Activated naive CD4-positive, alpha-beta T cell treated with anti-CD3 and anti-CD28 coated beads, Interleukin-2, amount 10 ng/mL, durations not matched to agents 7 days and 5 days (primary cell): Measurements from ENCODE around the gene MT2A.
A peak's percentile ranks its signal among the peaks of the same experiment; 100 is the strongest.

ENCODE experiments used
- CTCF ChIA-PET: fragments of 350-600 bp; sonication (Branson Sonifier 250); formaldehyde crosslinking; loops from one replicate; lab custom pipeline; 2021; ENCODE audit warnings: antibody characterized with exemption; lab: Charles Lee
- DNase-seq: peaks from one replicate; pipeline ENCODE4 v3.0.0-alpha.2; 2020
- H3K27ac Mint-ChIP-seq: one replicate; pipeline ENCODE4 v1.8.0; 2021; ENCODE audit warnings: mild to moderate bottlenecking, moderate library complexity, mixed read lengths
- H3K27me3 Mint-ChIP-seq: one replicate; pipeline ENCODE4 v1.8.0; 2021; ENCODE audit warnings: mild to moderate bottlenecking, mixed read lengths
- H3K36me3 Mint-ChIP-seq: one replicate; pipeline ENCODE4 v1.8.0; 2021; ENCODE audit warnings: mixed read lengths
- H3K4me1 Mint-ChIP-seq: one replicate; pipeline ENCODE4 v1.8.0; 2021; ENCODE audit warnings: mixed read lengths
- H3K4me3 Mint-ChIP-seq: one replicate; pipeline ENCODE4 v1.8.0; 2021; ENCODE audit warnings: mild to moderate bottlenecking, moderate library complexity, mixed read lengths
- H3K9me3 Mint-ChIP-seq: one replicate; pipeline ENCODE4 v1.8.0; 2021; ENCODE audit warnings: mixed read lengths

The MT2A gene

DNA sequence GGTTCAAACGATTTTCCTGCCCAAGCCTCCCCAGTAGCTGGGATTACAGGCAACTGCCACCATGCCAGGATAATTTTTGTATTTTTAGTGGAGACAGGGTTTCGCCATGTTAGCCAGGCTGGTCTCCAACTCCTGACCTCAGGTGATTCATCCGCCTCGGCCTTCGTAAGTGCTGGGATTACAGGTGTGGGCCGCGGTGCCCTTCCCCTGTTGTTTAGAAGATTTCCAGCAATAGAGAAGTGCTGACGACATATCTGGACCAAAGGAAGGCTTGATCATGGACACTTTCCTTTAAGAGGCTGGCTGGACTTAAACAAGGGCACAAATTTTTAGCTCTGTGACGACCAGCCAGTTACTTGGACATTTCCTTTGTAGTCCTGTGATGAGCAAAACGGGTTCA, 22.8 kb downstream of the MT2A start:
- Mint-ChIP-seq H3K27ac (no peak overlapping the region), H3K27me3 (peaks cover 93% of the 10 kb centered on the region), H3K4me1 (peaks cover 31% of the 10 kb centered on the region), H3K4me3 (no peak overlapping the region), H3K36me3 (no peaks in the 10 kb centered on the region), H3K9me3 (no peaks in the 10 kb centered on the region)
- CTCF ChIA-PET: interaction anchor here (2.2 to 2.3 kb wide), 2 partner anchors 11 to 25 kb away, joined by 4 to 12 read pairs; no protein-coding TSS in a partner anchor
- DNase-seq: no peak

DNA sequence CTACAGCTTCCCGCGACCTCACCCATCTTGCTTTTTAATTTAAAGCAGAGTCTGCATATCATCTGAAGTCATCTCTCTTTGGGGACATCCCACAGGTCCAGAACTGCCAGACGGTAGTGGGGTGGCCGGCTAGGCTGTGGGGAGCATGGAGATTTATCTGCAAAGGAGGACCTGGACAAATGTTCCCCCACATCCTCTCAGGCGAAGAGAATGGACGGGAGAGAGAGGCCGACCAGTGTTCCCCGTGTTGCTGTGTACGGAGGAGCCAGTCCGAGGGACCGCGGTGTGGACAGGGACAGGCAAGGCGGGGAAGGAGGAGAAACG, 23.4 kb downstream of the MT2A start:
- Mint-ChIP-seq H3K4me3 (peak overlapping the region; percentile 39), H3K4me1 (peaks cover 32% of the 10 kb centered on the region), H3K27ac (no peak overlapping the region), H3K9me3 (no peaks in the 10 kb centered on the region), H3K27me3 (peaks cover 93% of the 10 kb centered on the region), H3K36me3 (no peaks in the 10 kb centered on the region)
- CTCF ChIA-PET: interaction anchor here (2.2 to 2.3 kb wide), 2 partner anchors 11 to 25 kb away, joined by 4 to 12 read pairs; no protein-coding TSS in a partner anchor
- no peak for DNase-seq

DNA sequence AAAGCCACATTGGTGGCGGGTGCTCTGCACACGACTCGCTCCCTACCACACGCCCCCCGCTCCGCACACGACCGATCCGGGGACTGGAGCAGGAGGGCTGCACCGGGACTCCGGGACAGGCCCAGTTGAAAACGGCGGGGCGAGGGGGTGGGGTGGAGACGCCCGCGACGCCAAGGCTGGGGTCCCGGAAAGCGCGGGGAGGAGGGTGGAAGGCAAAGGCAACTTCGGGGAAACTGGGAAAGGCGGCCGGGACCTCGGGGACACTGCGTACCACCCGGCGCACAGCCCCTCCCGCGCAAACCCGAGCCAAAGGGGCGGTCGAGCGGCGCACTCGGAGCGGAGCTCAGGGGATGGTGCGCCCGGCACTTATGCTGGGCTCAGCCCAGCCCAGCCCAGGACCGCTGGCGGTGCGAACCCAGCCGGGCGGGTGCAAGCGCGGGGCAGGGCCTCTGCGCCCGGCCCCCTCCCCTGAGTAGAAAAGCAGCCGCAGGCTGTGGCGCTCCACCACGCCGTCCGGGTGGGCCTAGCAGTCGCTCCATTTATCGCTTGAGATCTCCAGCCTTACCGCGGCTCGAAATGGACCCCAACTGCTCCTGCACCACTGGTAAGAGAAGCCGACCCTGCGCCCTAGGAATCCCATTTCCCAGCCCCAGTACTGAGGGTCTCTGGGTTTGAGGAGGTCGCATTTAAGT, 23.9 kb downstream of the MT2A start, which contains the start of gene MT1M:
Gene MT1M (plus strand): TSS at position 504 of the 692 bp plus-strand sequence. CDS start 73 bp downstream, at position 577.
- Mint-ChIP-seq H3K27ac (no peak within 1 kb of the TSS), H3K9me3 (no peaks in the 10 kb centered on the region), H3K27me3 (peaks cover 93% of the 10 kb centered on the region), H3K4me3 (peak within 1 kb of the TSS; percentile 39), H3K36me3 (no peaks in the 10 kb centered on the region), H3K4me1 (peaks cover 32% of the 10 kb centered on the region)
- CTCF ChIA-PET: no interaction called here
- DNase-seq: no peak

DNA sequence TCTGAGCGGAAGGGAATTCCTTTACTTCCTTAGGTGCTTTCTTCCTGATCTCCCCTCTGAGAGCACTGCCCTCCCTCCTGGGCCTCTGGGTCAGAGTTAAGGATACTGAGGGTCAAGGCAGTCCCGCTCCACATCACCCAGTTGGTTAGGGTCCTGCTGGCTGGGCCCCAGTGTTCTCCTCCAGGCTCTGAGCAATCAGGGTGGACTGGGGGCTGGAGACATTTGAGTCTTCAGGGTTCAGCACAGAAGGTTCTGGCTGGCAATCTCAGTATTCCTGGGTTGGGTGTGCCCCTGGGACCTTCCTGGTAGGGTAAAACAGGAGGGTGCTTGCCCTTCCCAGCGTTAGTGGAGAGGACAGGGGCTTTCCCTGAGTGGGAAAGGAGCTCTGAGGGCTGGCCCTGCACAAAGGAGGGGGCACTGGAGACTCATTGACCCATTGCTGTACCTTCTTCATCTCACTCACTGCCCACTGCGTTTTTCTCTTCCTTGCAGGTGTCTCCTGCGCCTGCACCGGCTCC, 24.5 kb downstream of the MT2A start:
- CTCF ChIA-PET: no interaction called here
- Mint-ChIP-seq H3K4me1 (peaks cover 35% of the 10 kb centered on the region), H3K27ac (no peak overlapping the region), H3K9me3 (no peaks in the 10 kb centered on the region), H3K36me3 (no peaks in the 10 kb centered on the region), H3K4me3 (peak overlapping the region; percentile 35), H3K27me3 (peaks cover 98% of the 10 kb centered on the region)
- no peak for DNase-seq

DNA sequence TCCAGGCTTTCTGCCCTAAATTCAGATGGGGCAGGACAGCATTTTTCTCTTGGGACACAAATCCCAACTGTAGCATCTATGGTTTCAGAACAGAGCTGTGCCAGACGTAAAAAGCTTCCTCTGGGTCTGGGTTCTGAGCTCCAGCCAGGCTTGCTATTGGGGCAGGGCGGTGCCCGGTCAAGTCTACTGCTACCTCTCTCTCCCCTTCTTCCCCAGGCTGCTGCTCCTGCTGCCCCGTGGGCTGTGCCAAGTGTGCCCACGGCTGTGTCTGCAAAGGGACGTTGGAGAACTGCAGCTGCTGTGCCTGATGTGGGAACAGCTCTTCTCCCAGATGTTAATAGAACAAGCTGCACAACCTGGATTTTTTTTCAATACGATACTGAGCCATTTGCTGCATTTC, 25.2 kb downstream of the MT2A start:
- H3K4me1 Mint-ChIP-seq: peaks cover 39% of the 10 kb centered on the region
- no peak overlapping the region for H3K27ac Mint-ChIP-seq
- no peak overlapping the region for H3K4me3 Mint-ChIP-seq
- CTCF ChIA-PET: no interaction called here
- no peak for DNase-seq
- no peaks in the 10 kb centered on the region for H3K9me3 Mint-ChIP-seq
- peaks cover 100% of the 10 kb centered on the region for H3K27me3 Mint-ChIP-seq
- H3K36me3 Mint-ChIP-seq: no peaks in the 10 kb centered on the region

DNA sequence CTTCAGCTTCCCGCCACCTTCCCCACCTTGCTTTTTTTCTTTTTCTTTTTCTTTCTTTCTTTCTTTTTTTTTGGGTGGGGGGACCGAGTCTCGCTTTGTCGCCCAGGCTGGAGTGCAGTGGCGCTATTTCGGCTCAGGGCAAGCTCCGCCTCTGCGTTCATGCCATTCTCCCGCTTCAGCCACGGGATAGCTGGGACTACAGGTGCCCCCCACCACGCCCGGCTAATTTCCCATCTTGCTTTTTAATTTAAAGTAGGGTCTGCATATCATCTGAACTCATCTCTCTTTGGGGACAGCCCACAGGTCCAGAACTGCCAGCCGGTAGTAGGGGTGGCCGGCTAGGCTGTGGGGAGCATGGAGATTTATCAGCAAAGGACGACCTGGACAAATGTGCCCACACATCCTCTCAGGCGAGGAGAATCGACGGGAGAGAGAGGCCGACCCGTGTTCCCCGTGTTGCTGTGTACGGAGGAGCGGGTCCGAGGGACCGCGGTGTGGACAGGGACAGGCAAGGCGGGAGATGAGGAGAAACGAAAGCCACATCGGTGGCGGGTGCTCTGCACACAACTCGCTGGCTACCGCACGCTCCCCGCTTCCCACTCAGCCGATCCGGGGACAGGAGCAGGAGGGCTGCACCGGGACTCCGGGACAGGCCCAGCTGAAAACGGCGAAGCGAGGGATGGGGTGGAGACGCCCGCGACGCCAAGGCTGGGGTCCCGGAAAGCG, 26.5 kb downstream of the MT2A start:
- no peaks in the 10 kb centered on the region for H3K9me3 Mint-ChIP-seq
- DNase-seq: no peak
- no peaks in the 10 kb centered on the region for H3K36me3 Mint-ChIP-seq
- H3K4me3 Mint-ChIP-seq: peak overlapping the region; percentile 49
- peaks cover 41% of the 10 kb centered on the region for H3K4me1 Mint-ChIP-seq
- peaks cover 100% of the 10 kb centered on the region for H3K27me3 Mint-ChIP-seq
- CTCF ChIA-PET: no interaction called here
- H3K27ac Mint-ChIP-seq: peak overlapping the region; percentile 45

DNA sequence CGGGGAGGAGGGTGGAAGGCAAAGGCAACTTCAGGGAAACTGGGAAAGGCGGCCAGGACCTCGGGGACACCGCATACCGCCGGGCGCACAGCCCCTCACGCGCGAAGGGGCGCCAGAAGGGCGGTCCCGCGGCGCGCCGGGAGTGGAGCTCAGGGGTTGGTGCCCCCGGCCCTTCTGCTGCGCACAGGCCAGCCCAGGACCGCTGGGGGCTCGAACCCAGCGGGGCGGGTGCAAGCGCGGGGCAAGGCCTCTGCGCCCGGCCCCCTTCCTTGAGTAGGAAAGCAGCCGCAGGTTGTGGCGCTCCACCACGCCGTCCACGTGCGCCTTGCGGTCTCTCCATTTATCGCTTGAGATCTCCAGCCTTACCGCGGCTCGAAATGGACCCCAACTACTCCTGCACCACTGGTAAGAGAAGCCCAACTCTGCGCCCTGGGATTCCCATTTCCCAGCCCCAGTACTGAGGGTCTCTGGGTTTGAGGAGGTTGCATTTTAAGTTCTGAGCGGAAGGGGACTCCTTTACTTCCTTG, 27.1 kb downstream of the MT2A start:
- Mint-ChIP-seq H3K36me3 (no peaks in the 10 kb centered on the region), H3K27ac (no peak overlapping the region), H3K27me3 (peaks cover 100% of the 10 kb centered on the region), H3K9me3 (no peaks in the 10 kb centered on the region), H3K4me1 (peaks cover 41% of the 10 kb centered on the region), H3K4me3 (peak overlapping the region; percentile 40)
- peak; percentile 35 for DNase-seq
- CTCF ChIA-PET: no interaction called here

DNA sequence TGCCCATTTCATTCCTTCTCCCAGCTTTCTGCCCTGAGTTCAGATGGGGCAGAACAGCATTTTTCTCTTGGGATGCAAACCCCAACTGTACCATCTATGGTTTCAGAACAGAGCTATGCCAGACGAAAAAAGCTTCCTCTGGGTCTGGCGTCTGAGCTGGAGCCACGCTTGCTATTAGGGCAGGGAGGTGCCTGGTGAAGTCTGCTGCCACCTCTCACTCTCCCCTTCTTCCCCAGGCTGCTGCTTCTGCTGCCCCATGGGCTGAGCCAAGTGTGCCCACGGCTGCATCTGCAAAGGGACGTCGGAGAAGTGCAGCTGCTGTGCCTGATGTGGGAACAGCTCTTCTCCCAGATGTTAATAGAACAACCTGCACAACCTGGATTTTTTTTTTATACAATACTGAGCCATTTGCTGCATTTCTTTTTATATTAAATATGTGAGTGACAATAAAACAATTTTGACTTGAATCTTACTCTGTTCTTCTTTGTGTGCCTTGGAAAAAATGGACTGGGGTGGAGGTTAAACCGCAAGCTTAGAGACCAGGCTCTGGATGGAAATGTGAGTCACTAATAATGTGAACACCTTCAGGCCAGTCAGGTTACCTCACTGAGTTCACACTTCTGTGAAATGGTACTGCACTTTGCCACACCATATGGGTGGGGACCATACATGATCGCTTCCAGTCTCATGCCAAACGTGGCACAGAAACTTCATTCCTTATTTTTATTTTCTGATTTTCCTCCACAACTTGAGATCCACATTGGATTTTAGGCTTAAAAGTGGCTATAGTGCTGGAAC, 28.4 kb downstream of the MT2A start:
- no peaks in the 10 kb centered on the region for H3K36me3 Mint-ChIP-seq
- DNase-seq: no peak
- no peaks in the 10 kb centered on the region for H3K9me3 Mint-ChIP-seq
- peak overlapping the region; percentile 7 for H3K27ac Mint-ChIP-seq
- CTCF ChIA-PET: no interaction called here
- H3K27me3 Mint-ChIP-seq: peaks cover 95% of the 10 kb centered on the region
- H3K4me1 Mint-ChIP-seq: peaks cover 38% of the 10 kb centered on the region
- no peak overlapping the region for H3K4me3 Mint-ChIP-seq

DNA sequence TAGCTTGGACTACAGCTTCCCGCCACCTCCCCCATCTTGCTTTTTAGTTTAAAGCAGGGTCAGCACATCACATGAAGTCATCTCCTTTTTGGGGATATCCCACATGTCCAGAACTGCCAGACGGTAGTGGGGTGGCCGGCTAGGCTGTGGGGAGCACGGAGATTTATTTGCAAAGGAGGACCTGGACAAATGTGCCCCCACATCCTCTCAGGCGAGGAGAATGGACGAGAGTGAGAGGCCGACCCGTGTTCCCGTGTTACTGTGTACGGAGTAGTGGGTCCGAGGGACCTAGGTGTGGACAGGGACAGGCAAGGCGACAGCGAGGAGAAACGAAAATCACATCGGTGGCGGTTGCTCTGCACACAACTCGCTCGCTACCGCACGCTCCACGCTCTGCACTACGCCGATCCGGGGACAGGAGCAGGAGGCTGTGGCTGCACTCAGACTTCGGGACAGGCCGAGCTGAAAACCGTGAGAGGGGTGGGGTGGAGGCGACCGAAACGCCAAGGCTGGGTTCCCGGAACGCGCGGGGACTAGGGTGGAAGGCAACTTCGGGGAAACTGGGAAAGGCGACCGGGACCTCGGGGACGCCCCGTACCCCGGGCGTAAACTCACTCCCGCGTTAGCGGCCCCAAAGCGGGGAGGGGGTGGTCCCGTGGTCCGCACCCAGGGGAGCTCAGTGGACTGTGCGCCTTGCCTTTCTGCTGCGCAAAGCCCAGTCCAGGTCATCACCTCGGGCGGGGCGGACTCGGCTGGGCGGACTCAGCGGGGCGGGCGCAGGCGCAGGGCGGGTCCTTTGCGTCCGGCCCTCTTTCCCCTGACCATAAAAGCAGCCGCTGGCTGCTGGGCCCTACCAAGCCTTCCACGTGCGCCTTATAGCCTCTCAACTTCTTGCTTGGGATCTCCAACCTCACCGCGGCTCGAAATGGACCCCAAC, 29.7 kb downstream of the MT2A start, which contains the start of gene MT1A:
Gene MT1A (plus strand): TSS at position 853 of the 937 bp plus-strand sequence. CDS start 73 bp downstream, at position 926.
- H3K9me3 Mint-ChIP-seq: no peaks in the 10 kb centered on the region
- peaks cover 95% of the 10 kb centered on the region for H3K27me3 Mint-ChIP-seq
- peaks cover 40% of the 10 kb centered on the region for H3K4me1 Mint-ChIP-seq
- DNase-seq: peak; percentile 38
- H3K4me3 Mint-ChIP-seq: peak within 1 kb of the TSS; percentile 24
- CTCF ChIA-PET: interaction anchor here (1.6 kb wide), 1 partner anchor 37 kb away, joined by 4 read pairs; no protein-coding TSS in a partner anchor
- no peak within 1 kb of the TSS for H3K27ac Mint-ChIP-seq
- no peaks in the 10 kb centered on the region for H3K36me3 Mint-ChIP-seq

DNA sequence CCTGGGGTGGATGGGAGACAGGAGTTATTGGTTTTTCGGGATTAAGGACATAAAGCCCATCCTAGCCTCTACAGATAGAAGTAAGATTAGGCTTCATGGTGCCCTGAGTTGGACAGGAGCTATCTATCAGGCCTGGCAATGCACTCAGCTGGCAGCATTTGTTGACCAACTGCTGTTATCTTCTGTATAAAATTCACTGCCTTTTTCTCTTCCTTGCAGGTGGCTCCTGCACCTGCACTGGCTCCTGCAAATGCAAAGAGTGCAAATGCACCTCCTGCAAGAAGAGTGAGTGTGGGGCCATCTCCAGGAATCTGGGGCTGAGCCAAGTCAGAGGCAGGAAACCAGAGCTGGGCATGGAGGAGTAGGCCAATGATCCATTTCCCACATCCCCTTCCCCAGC, 30.7 kb downstream of the MT2A start:
- Mint-ChIP-seq H3K4me1 (peaks cover 49% of the 10 kb centered on the region), H3K27ac (no peak overlapping the region), H3K4me3 (no peak overlapping the region), H3K36me3 (no peaks in the 10 kb centered on the region), H3K9me3 (no peaks in the 10 kb centered on the region), H3K27me3 (peaks cover 95% of the 10 kb centered on the region)
- no peak for DNase-seq
- CTCF ChIA-PET: interaction anchor here (1.0 to 1.6 kb wide), 2 partner anchors 38 to 64 kb away, joined by 3 to 4 read pairs; no protein-coding TSS in a partner anchor

DNA sequence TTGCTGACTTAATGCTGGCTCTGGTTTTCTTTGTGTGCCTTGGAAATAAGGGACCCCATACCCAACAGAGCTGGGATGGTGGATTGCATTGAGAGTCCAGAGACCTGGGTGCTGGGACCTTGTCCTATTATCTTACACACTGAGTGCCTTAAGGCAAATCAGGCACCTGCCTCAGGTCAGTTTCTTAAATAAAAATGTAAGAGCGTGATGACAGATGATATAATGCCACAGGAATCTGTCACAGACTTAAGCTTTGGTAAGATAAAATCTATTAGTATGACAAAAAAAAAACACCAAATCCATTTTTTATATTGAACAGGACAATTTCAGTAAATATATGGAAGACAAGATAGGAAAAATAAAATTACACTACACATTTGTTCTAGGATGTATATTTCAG, 31.7 kb downstream of the MT2A start:
- Mint-ChIP-seq H3K36me3 (no peaks in the 10 kb centered on the region), H3K9me3 (no peaks in the 10 kb centered on the region), H3K27ac (no peak overlapping the region), H3K4me1 (peaks cover 51% of the 10 kb centered on the region), H3K4me3 (no peak overlapping the region), H3K27me3 (peaks cover 95% of the 10 kb centered on the region)
- CTCF ChIA-PET: interaction anchor here (1.0 kb wide), 1 partner anchor 62 kb away, joined by 3 read pairs; no protein-coding TSS in a partner anchor
- DNase-seq: no peak

DNA sequence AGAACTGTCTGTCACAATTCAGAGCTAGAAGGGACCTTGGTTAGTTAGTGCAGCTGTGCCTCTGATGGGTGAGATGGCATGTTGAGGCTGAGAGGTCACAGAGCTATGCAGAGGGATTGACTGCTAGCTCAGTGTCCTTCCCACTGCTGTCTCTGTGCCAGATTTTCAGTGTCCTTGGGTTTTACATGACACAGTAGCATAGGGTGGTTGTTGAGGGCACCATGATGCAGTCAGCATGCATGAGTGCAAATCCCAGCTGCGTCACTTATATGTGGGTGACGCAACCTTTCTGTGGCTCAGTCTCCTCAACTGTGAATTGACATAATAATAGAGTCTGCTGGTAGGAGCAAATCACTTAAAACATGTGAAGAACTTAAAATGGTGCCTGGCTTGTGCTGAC, 32.8 kb downstream of the MT2A start:
- no peak for DNase-seq
- CTCF ChIA-PET: interaction anchor here (1.1 to 3.7 kb wide), 4 partner anchors 10 to 64 kb away, joined by 4 to 15 read pairs (median 9); no protein-coding TSS in a partner anchor
- H3K27ac Mint-ChIP-seq: no peak overlapping the region
- peaks cover 43% of the 10 kb centered on the region for H3K4me1 Mint-ChIP-seq
- H3K4me3 Mint-ChIP-seq: no peak overlapping the region
- H3K9me3 Mint-ChIP-seq: no peaks in the 10 kb centered on the region
- peaks cover 94% of the 10 kb centered on the region for H3K27me3 Mint-ChIP-seq
- no peaks in the 10 kb centered on the region for H3K36me3 Mint-ChIP-seq
